Putamen (tissue), 1 donor: ENCODE data around the gene FOXO3.
A peak's percentile ranks its signal among the peaks of the same experiment; 100 is the strongest.

Experiments used
- DNase-seq: peaks from one replicate; pipeline ENCODE4 v3.0.0-alpha.2; 2016; ENCODE audit warnings: low spot score

The FOXO3 gene

DNA sequence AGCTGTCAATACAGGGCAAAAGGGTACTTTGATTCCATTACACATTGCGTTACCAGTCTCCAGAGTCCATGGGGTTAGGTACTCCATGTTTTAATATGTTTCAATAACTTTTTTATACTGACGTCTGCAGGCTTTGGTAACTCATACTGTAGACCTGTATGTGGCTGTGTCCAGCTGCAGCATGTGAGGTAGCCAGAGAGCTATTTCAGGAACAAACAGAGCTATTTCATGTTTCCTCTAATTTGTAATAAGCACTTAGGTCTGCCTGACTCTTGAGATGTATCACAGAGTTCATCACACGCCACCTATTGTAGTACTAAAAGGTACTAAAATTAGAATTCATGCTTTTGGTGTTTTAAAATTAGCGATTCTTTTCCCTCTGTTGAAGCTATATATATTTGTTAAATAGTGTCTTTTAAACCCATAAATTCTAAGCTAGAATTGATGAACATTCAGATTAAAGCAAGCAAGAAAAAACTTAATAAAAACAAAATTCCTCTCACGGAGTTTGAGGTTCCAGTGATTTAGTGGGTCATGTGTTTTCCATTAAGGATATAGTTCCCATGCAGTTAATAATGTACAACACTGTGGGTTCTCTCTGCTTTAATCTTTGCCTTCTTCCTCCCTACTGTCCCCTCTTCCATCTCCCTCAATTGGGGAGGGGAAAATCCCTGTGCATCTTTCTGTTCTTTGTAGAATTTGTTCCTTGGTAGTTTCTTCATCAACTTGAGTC, 37.0 kb downstream of the FOXO3 start:
- DNase-seq = no peak

DNA sequence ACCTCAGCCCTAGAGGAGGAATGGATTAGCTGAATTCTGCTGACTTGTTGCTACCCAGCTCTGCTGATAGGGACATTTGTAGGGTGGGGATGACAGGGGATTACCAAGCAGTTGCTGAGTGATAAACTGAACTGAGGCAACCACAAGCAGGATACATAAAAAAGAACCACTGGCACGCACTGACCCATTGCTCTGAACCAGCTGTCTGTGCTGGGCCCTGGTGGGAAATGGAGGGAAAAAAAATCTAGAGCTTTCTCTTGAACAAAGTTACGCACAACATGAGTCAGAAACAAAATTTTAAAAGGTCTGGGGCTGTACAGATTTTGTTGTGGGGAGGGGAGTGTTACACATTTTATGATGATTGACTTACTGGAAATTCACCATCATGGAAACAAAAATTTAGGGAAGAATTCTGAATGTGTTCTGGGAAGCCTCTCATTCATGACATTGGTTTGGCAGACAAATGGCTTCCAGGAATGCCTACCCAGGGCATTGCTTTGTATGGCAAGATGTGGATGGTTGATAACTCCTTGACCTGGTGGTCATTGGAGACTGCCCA, 37.7 kb downstream of the FOXO3 start:
- DNase-seq = no peak

DNA sequence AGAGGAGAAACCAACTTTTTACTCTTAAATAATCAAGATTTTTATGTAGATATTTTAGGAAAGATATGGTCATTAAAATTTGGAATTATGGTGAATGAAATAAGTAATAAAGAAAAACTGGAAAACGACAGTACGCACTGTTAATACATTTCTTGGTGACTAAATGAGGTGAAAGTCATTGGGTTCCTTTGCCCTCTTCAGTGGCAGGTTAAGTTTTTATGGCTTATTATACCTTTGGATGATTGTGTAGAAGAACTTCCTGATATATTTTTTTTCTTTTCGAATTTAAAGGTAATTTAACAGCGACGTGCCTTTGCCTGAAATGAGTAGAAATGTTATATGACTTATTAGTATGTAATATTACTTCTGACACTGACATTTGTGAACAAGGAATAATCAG, 43.4 kb downstream of the FOXO3 start:
- no peak for DNase-seq

DNA sequence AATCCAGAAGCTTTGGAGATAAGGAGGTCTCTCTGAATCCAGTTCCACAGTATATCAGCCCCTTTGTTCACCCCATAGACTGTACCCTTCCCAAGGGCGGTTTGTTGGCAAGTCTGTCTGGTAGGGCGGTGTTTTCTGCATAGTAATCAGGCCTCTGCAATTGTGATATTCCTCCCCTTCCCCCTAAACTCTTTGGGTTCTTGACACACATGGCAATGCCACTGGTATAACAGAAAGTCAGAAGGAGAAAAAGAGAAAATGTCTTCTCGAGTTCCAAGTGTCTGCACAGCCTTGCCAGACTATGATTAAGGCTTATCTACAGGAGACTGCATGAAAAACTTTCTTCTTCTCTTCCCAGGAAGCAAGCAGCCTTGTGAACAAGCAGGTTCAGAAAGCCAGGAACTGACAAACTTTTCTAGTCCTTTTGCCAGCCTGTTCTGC, 45.6 kb downstream of the FOXO3 start:
- DNase-seq = no peak

DNA sequence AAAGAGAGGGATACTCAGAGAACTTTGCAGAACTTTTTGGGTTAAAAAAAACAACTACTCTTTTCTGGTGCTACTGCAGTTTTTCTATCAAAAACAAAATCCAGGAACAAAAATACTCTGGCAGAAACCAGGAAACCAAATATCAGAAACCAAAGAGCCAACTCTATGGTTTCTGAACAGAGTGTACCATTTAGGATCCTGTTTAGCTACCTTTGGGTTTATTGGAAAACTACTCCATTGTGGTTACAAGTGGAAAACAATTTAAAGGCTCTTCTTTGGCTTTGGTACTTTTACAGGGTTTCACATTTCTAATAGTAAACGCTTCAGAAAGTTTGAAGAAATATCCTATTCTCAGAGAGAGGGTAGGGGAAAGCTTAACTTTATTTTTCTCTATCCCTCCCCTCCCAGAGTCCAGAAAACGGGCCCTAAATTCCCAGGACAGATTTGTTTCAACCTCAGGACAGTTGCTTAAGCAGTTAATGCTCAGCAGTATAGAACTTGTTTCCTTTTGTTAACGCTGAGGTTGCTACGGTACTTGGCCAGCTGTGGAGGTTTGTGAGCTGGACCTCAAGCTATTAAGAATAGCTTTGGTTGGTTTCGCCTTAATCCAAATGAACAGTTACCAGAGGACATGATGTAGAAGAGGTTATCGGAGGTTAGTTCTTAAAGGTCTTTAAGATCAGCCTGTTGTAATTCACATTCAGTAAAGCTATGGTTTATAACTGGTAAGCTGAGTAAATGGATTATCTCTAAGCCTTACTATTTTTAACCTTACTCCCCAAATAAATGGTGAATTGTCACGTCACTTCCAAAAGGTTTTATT, 47.9 kb downstream of the FOXO3 start:
- DNase-seq = no peak

DNA sequence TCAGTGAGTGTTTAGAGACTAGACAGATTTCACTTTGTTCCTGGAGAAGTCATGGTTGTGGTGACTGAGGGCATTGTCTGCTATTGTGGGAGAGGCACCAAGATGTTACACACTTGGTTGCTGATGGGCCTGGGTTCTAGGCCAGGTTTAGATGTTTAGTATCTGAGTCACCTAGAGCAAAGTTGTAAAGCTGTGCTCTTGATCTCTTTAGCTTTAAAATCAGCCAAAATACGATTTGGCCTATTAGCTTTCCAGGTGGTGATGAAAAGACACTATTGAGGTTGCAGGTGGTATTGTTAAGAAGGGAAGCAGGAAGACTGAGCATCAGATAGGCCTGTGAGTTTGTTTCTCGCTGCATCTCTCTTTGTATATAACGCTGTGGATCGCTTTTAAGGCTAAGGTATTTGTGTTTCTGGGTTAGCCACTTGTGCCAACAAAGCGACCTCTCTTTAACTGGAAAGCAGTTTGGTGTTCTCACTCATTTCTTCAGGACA, 48.6 kb downstream of the FOXO3 start:
- DNase-seq = no peak

DNA sequence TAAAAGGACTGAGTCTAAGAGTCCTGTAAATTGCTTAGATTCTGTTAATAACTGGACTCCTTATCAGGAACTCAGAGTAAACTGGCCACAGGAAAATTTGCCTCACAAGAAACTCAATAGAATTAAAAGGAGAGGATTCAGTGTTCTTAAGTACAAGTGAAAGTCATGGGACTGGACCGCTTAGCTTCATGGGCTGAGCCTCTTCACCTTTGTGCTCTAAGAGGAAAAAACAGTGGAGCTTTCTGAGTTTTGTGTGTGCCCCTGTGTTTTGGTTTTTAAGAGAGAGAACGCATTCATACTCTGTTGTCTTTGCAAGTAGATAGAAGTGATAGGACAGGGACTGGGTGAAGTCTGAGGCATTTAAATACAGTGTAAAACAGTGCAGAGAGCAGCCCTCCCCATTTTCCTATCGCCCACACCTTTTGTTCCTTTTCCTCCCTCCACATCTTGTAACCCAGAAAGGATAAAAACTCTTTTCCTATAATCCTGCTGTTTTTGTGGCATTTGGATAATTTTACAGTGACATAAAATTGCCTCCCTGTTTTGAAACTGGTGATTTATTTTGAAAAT, 49.6 kb downstream of the FOXO3 start:
- peak; percentile 55 for DNase-seq

DNA sequence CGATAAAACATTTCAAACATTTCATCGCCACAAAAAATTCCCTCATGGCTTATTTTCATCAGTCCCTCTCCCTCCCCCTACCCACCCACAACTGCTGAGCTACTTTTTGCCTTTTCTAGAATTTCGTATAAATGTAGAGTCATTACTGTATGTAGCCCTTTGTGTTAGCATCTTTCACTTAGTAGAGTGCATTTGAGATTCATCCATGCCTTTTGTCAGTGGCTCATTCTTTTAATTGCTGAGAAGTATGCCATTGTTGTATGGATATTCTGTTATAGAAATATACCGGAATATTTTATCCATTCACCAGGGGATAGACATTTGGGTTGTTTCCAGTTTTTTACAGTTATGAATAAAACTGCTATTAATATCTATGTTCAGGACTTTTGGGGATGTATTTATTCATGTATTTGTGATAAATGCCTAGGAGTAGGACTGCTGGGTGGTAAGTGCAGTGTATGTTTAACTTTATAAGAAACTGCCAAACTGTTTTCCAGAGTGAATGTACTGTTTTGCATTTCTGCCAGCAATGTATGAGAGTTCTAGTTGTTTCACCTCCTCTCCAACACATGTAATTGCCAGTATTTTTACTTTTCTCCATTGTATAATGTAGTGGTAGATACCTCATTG, 50.4 kb downstream of the FOXO3 start:
- DNase-seq = no peak

DNA sequence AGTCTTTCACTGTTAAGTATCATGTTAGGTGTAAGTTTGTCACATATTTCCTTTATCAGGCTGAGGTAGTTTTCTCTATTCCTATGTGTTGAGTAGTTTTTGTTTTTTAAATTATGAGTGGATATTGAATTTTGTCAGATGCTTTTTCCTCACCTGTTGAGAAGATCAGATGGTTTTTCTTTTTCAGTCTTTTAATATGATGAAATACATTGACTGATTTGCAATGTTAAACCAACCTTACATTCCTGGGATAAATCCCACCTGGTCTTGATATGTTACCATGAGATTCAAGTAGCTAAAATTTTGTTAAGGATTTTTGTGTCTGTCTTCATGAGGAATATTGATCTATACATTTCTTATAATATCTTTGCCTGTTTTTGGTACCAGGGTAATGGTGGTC, 52.1 kb downstream of the FOXO3 start:
- DNase-seq = no peak

DNA sequence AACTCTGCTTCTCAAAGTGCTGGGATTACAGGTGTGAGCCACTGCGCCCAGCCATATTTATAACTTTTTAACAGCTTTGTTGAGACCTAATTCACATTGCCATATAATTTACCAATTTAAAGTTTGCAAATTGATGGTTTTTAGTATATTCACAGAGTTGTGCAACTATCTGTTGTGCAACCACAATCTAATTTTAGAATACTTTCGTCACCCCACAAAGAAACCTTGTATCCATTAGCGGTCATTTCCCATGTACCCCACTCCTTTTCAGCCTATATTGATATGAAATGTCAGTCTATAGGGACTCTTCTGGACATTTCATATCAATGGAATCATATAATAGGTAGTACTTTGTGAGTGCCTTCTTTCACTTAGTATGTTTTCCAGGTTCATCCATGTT, 55.8 kb downstream of the FOXO3 start:
- no peak for DNase-seq

DNA sequence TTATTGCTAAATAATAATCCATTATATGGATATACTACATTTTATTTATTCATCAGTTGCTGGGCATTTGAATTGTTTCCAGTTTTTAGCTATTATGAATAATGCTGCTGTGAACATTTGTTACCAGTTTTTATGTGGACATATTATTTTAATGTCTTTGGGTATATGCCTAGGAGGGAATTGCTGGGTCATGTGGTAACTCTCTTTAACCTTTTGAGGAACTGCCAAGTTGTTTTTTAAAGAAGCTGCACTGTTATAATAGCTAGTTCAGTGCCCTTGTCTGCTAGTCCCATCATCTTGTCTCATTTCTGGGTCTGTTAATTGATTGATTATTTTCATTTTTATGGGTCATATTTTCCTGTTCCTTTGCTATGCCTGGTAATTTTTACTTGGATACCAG, 56.3 kb downstream of the FOXO3 start:
- no peak for DNase-seq

DNA sequence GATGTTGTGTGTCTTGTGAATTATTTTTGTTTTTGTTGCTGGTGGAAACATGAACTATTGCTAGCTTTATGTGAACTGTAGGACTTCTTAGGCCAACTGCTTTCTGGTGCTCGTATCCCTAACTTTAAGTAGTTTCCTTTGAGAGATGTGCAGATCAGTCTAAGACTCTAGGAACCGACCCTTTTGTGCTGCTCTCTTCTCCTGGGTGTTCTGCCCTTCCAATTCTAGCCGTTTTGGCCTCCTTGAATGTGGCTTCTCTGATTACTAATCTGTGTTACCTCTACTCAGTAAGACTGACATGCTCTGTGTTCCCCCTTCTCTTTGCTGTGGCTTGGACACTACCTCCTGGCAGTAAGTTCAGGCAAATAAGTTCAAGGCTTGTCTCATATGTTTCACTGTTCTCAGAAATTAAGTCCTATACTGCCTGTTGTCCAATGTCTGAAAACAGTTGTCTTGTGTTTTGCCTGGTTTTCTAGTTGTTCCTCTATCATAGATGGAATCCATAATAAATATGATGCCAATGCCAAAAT, 58.0 kb downstream of the FOXO3 start:
- DNase-seq = no peak

DNA sequence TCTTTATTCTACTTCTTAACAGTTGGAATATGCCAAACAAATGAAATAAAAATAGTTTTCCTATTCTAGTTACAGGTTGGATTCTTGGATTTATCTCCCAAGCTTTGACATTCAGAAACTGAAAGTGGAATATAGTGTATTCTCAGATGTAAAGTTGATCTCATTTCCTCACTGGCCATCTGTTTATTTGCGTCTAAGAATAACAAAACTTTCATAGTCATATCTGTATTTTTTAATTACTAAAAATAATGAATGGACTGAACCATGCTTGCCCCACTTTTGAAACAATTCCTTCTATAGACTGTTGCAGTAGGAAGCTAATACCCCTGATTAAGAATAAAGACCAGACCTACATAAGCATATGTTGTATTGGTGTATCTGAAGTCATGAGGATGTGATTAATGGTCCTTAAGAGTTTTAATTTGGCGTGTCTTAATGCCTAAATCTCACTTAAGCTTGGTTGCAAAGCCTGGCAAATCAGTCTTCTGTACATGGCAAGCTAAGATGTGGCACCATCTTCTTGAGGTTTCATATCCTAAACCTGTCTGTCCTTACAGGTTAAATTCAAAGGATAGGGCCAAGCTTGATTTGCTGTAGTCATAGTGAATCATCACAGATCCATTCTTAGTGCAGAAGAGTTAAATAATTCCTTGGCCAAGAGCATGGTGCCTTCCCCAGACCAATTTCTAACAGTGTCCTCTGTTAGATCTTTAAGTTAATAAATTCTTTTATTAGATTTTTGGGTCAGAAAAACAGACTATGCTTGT, 58.9 kb downstream of the FOXO3 start:
- DNase-seq = no peak

DNA sequence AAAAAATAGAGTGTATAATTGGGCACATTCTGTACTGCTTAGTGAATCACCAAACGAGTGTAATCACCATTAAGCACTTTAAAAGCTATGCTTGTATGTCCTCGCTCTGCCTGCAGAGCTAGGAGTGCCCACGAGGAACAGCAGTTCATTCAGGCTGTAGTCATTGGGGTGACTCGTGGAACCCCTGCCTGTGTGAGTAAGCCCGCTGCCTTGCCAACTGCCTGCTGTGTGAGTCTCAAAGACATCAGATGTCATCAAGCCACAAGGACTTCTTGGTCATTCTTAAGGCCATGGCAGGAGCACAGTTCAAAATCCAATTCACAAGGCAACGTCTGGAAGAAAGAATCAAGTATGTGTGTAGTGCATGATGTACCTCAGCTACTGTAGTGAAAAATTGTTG, 60.4 kb downstream of the FOXO3 start:
- DNase-seq = no peak

DNA sequence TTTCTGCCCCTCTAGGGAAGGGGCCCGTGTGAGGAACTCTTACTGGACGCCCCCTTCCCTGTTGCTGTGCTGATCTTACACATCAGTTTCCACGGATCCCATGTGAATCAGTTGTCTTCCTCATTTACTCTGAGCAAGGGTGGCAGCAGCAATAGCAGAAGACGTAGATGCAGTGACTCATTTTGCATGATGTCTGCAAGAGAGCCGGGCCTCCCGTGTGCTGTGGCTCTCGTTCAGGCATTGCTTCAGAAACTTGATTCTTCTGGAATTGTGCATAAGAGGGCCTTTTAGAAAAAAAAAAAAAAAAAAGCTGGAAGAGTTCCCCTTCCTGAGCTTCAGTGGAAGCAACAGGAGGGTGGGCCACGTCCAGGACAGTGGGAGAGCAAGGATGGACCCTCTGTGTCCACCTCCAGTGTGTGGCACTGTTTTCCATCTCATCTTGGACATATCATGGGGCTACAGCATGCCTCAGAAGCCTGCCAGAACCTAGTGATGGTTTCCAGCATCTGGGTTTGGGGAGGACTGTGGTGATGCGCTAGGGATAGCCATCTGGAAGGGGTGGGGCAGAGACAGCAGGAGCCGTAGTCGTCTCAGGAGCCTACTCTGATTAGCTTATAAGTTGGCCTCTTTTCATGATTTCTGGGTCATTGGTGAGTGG, 62.1 kb downstream of the FOXO3 start:
- peak; percentile 26 for DNase-seq

DNA sequence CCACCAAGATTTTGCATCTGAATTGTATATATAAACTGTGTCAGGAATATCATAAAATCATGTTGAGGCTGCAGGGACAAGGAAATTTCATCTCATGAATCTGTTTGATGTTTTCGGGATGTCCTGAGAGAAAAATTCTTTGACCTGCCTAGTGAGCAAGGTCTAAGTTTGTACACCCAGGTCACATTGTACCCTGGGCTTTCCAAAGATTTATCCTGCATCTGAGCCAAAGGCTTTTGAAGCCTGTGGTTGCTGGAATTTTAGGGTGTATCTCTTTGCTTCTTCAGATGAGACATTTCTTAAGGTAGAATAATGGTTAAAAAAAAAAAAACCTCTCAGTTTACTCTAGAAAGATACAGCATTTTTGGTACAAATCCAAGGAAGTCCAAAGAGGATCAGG, 63.3 kb downstream of the FOXO3 start:
- no peak for DNase-seq

DNA sequence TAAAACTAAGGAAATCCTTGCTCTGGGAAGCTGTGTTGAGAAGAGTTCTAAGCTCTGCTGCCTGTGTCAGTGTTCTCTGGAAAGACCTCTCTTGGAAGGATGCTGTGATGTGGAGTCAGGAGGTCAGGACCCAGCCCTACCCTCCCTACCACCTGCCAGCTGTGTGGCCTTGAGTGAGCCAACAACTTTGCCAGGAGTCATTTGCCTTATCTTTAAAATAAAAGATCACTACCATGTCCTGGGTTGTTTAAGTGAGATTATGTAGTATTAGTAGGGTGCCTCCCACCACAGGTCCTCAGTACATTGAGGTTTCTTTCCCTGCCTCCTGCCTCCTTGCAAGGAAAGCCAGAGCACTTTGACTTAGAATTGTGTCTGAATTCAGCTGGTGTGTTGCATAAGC, 64.9 kb downstream of the FOXO3 start:
- DNase-seq = no peak

DNA sequence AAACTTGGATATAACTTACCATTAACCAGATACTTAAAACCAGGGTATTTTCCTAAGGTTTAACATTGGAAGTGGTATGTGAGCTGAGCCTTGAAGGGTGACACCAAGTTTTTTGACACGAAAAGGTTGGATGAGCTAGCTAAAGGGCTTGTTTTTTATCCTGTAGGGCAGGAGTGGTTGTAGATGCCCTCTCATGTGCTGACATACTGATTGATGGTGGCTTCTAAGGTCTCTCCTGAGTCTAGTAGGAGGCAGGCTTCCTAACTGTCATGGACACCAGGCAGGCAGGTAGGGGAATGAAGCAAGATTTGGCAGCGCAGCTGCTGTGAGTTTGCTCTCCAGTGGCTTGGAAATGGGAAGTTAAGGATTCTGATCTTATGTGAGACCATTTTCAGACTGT, 66.1 kb downstream of the FOXO3 start:
- no peak for DNase-seq

DNA sequence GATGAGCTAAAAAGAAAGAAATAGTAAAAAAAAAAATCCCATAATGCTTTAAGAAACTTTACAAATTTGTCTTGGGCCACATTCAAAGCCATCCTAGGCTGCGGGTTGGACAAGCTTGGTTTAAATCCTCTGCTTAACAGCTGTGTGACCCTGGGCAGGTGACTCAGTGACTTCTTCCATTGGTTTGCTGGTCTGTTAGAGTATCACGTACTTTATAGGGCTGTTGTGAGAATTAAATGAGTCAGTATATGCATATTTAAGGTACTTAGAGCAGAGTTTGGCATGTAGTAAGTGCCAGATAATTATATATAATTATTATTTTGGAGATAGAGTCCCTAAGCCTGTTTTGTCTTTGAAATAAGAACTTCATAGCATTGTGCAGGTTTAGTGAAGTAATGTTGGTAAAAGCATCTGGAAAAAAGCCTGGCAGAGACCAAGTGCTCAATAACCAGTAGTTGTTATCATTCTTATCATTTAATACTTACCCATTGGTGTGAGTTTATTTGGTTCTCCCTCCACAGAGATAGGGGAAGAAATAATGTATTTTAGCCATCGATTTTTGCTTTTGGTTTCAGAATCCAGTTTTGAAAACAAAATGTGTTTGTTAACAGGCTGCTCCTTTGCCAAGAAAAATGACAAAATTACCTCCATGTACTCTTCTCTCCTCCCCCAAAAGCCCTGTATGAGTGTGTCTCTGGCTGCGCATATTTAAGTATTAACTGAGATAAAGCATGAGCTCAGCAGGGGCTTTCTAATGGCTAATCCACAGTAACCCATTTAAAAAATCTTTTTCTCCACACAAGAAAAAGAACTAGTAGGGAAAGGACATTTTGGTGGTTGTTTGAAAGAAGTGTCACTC, 67.2 kb downstream of the FOXO3 start:
- DNase-seq = no peak
